GM12878 (cell line): ENCODE results near the gene RADIL. TPM values are rescaled to one million over a fixed set of nuclear protein-coding genes. Genes with fewer than 3 reads are reported as not detected.

Experiments used
- ATAC-seq: fragments of 200-7000 bp; cut with Tn5 transposase; 3 replicates; pipeline ENCODE4 v1.9.1; 2020; ENCODE audit warnings: mild to moderate bottlenecking, moderate library complexity
- BruUV-seq: library from RNA; stranded (reverse); fragments of 400-500 nt; replicated peaks from 2 replicates; lab custom pipeline; 2021; lab: Mats Ljungman, UMichigan
- CTCF ChIA-PET: fragments of 300-600 bp; sonication (Branson Sonifier 250); formaldehyde crosslinking; extraction: SDS; loops from one replicate; lab custom pipeline; 2021; ENCODE audit warnings: inconsistent platforms; lab: Yijun Ruan, JAX
- POLR2A ChIA-PET: fragments of 350-600 bp; formaldehyde crosslinking; extraction: SDS; loops from one replicate; lab custom pipeline; 2021; ENCODE audit warnings: inconsistent platforms; lab: Charles Lee
- RAD21 ChIA-PET: fragments of 300-600 bp; sonication (Branson Sonifier 250); formaldehyde crosslinking; loops from one replicate; lab custom pipeline; 2023; ENCODE audit warnings: antibody characterized with exemption; ENCODE audit not compliant: unreplicated experiment; lab: Charles Lee
- SMC1A ChIA-PET: fragments of 300-600 bp; sonication (Branson Sonifier 250); formaldehyde crosslinking; loops from one replicate; lab custom pipeline; 2023; ENCODE audit not compliant: unreplicated experiment, uncharacterized antibody; lab: Charles Lee
- DNase-seq: peaks from one replicate; pipeline ENCODE4 v3.0.0-alpha.2; 2011; ENCODE audit warnings: low read depth, low spot score
- FAIRE-seq: peaks from 3 replicates; lab custom pipeline; 2011; peaks lifted over from hg19 to GRCh38; lab: Jason Lieb, UNC
- H2AFZ ChIP-seq: 2 replicates; pipeline ENCODE4 v1.6.0; 2011; ENCODE audit warnings: low read depth, low read length, control low read depth; ENCODE audit not compliant: control insufficient read depth
- H3K27ac ChIP-seq: 2 replicates; pipeline ENCODE4 v1.5.1; 2011; ENCODE audit warnings: control low read depth; ENCODE audit not compliant: control insufficient read depth, insufficient read depth
- H3K27me3 ChIP-seq, 2 experiments: replicated peaks in 1 of 2; 2 replicates each; pipeline versions ENCODE4 v1.6.0 to v1.6.1; 2011; ENCODE audit warnings: low read length in 1 of 2; ENCODE audit not compliant: control insufficient read depth in 2 of 2, insufficient read depth in 2 of 2
- H3K36me3 ChIP-seq, 2 experiments: 2 replicates each; pipeline ENCODE4 v1.5.1; 2011; ENCODE audit warnings: low read length in 1 of 2; ENCODE audit not compliant: control insufficient read depth in 2 of 2, insufficient read depth in 2 of 2
- H3K4me1 ChIP-seq: 2 replicates; pipeline ENCODE4 v1.6.1; 2011; ENCODE audit warnings: mild to moderate bottlenecking, low read length, moderate library complexity, mixed read lengths; ENCODE audit not compliant: control insufficient read depth, insufficient read depth
- H3K4me2 ChIP-seq: 2 replicates; pipeline ENCODE4 v1.6.0; 2011; ENCODE audit warnings: control low read depth; ENCODE audit not compliant: control insufficient read depth, insufficient read depth
- H3K4me3 ChIP-seq: fragments of 200-600 bp; sonication (generic); 2 replicates; pipeline ENCODE4 v1.5.1; 2016
- H3K79me2 ChIP-seq: 2 replicates; pipeline ENCODE4 v1.6.0; 2011; ENCODE audit warnings: low read length; ENCODE audit not compliant: control insufficient read depth, insufficient read depth
- H3K9ac ChIP-seq: 2 replicates; pipeline ENCODE4 v1.8.0; 2011; ENCODE audit warnings: low read length, control low read depth, mixed read lengths; ENCODE audit not compliant: control insufficient read depth, insufficient read depth
- H3K9me3 ChIP-seq: replicated peaks from 3 replicates; pipeline ENCODE4 v1.5.1; 2011; ENCODE audit warnings: mild to moderate bottlenecking, low read length; ENCODE audit not compliant: control insufficient read depth, insufficient read depth
- H4K20me1 ChIP-seq: 2 replicates; pipeline ENCODE4 v1.6.0; 2011; ENCODE audit not compliant: control insufficient read depth, insufficient read depth
- BCLAF1 ChIP-seq: fragments of 450-650 bp; IDR thresholded peaks from 2 replicates; pipeline ENCODE4 v1.6.1; 2017; ENCODE audit warnings: antibody characterized with exemption, mild to moderate bottlenecking, moderate library complexity
- BHLHE40 ChIP-seq, 2 experiments: fragments of 450-650 bp in 1 of 2; IDR thresholded peaks; 2 replicates each; pipeline ENCODE4 v1.6.1; 2011 to 2017; ENCODE audit warnings: low read depth in 2 of 2, borderline replicate concordance in 1 of 2, improper control_type of control experiment in 1 of 2, low read length in 1 of 2, mild to moderate bottlenecking in 1 of 2
- CBX5 ChIP-seq: sonication (generic); IDR thresholded peaks from 2 replicates; pipeline ENCODE4 v1.6.1; 2016; ENCODE audit warnings: low read depth, moderate library complexity, mild to moderate bottlenecking, inconsistent platforms
- HCFC1 ChIP-seq: fragments of 150-350 bp; IDR thresholded peaks from 2 replicates; pipeline ENCODE4 v1.6.1; 2014; ENCODE audit warnings: low read length
- IKZF2 ChIP-seq, 2 experiments: fragments of 450-650 bp; IDR thresholded peaks; 2 replicates each; pipeline ENCODE4 v1.6.1; 2017; ENCODE audit warnings: mild to moderate bottlenecking in 2 of 2, moderate library complexity in 2 of 2
- MTA3 ChIP-seq: IDR thresholded peaks from 2 replicates; pipeline ENCODE4 v1.6.1; 2012; ENCODE audit warnings: low read length, inconsistent platforms, borderline replicate concordance
- PML ChIP-seq: IDR thresholded peaks from 2 replicates; pipeline ENCODE4 v1.6.1; 2012; ENCODE audit warnings: low read length, inconsistent platforms
- SRF ChIP-seq, 2 experiments: IDR thresholded peaks; 2 replicates each; pipeline ENCODE4 v1.6.1; 2011; ENCODE audit warnings: low read depth in 2 of 2, low read length in 2 of 2, mild to moderate bottlenecking in 1 of 2, moderate library complexity in 1 of 2
- SUPT20H ChIP-seq: IDR thresholded peaks from 2 replicates; pipeline ENCODE4 v1.6.1; 2011; ENCODE audit warnings: low read depth, mild to moderate bottlenecking, low read length, moderate library complexity, borderline replicate concordance; ENCODE audit not compliant: control insufficient read depth
- WGBS: methylation state at CpG from one replicate; pipeline ENCODE4 v1.1.6; 2016; ENCODE audit warnings: low lambda C conversion rate; ENCODE audit not compliant: insufficient replicate concordance, insufficient coverage; ENCODE audit errors: missing lambda C conversion rate; 5-methylcytosine and 5-hydroxymethylcytosine counted together
- in situ Hi-C: fragments of 300-500 bp; cut with MboI; formaldehyde crosslinking; loops from 9 replicates; pipeline ENCODE4 v1.14.3; 2018; ENCODE audit warnings: mixed read lengths
- intact Hi-C: fragments of 100-400 bp; cut with micrococcal nuclease; formaldehyde crosslinking; loops from one replicate; pipeline ENCODE4 v1.14.2; 2022; ENCODE audit not compliant: unreplicated experiment
- polyA plus RNA-seq, 11 experiments: library from polyadenylated mRNA; depleted of rRNA in 4 of 11; unstranded in 6 of 11; stranded (reverse) in 5 of 11; fragments of >200 nt; fragmentation: Nextera tagmentation in 4 of 11; fragmentation: Illumina TruSeq in 1 of 11; extraction: Ambion mirVana in 4 of 11; extraction: Trizol in 1 of 11; gene quantifications; 1 replicate in 1 of 11; 2 replicates in 10 of 11; pipeline versions ENCODE4 v1.2.1 to v1.2.3, GENCODE V29; 2011 to 2016; ENCODE audit warnings: inconsistent platforms in 2 of 11, missing spikeins in 2 of 11, low read depth in 1 of 11
- total RNA-seq, 4 experiments: library from RNA; depleted of rRNA in 3 of 4; stranded (reverse); fragments of >200 nt in 3 of 4; fragmentation: Illumina TruSeq in 1 of 4; extraction: Trizol in 1 of 4; gene quantifications; 2 replicates each; pipeline versions ENCODE4 v1.2.1 to v1.2.3, GENCODE V29; 2013 to 2021

The RADIL gene
- total and polyA plus RNA-seq, 10 of the 15 experiments (the other 5 are each of a cell fraction or from before 2014, with no cell fraction given) = 0.05 to 0.06 TPM; not detected in 8

- WGBS = 95% methylated on average over 50 of the region's 54 CpGs
- H3K27ac ChIP-seq = no peak overlapping the region
- ChIA-PET RAD21 (no interaction called here), CTCF (no interaction called here), POLR2A (no interaction called here), SMC1A (no interaction called here)
- H3K27me3 ChIP-seq = no peaks in the 10 kb centered on the region
- no peak for FAIRE-seq
- H3K4me1 ChIP-seq = no peaks in the 10 kb centered on the region
- no peaks in the 10 kb centered on the region for H3K79me2 ChIP-seq
- H3K9ac ChIP-seq = no peak overlapping the region
- H4K20me1 ChIP-seq = no peaks in the 10 kb centered on the region
- H3K4me2 ChIP-seq = no peak overlapping the region
- no peak for ATAC-seq
- in situ Hi-C loops = no loop called here
- no peak for DNase-seq
- BruUV-seq = no TSS peak
- no peak for TF ChIP-seq MTA3
- TF ChIP-seq CBX5 = no peak
- no peak for TF ChIP-seq HCFC1
- H2AFZ ChIP-seq = no peak overlapping the region
- no peaks in the 10 kb centered on the region for H3K9me3 ChIP-seq
- H3K4me3 ChIP-seq = no peak overlapping the region
- peaks cover 6 to 20% of the 10 kb centered on the region in 2 experiments; a peak in 3 of 4 replicates for H3K36me3 ChIP-seq
- intact Hi-C loops = no loop called here
Measured at GRCh38 chr7:4762121-4763055, 121.1 kb downstream of the RADIL start.

- ATAC-seq (no peak), FAIRE-seq (no peak), DNase-seq (no peak)
- no peak for TF ChIP-seq SRF (IDR thresholded peaks at IDR 0.05; ENCODE audit: low read depth in 2 of 2, low read length in 2 of 2)
- TF ChIP-seq BHLHE40 (IDR thresholded peaks at IDR 0.05; ENCODE audit: borderline replicate concordance in 1 of 2, low read depth in 2 of 2, low read length in 1 of 2) = no peak
- no peak for TF ChIP-seq PML
- TF ChIP-seq BCLAF1 = no peak
- no peak for TF ChIP-seq IKZF2 (IDR thresholded peaks at IDR 0.05)
- TF ChIP-seq SUPT20H = no peak
- no peak overlapping the region for H3K4me2 ChIP-seq
- WGBS = 98% methylated on average over 26 of the region's 26 CpGs
- H3K9me3 ChIP-seq = no peaks in the 10 kb centered on the region
- no peaks in the 10 kb centered on the region for H3K27me3 ChIP-seq
- SMC1A ChIA-PET = no interaction called here
- CTCF ChIA-PET = no interaction called here
- RAD21 ChIA-PET = no interaction called here
- no TSS peak for BruUV-seq
- H3K4me3 ChIP-seq = no peak overlapping the region
- POLR2A ChIA-PET = no interaction called here
- H3K9ac ChIP-seq = no peak overlapping the region
- H3K79me2 ChIP-seq = no peaks in the 10 kb centered on the region
- H3K36me3 ChIP-seq = peaks cover 9 to 25% of the 10 kb centered on the region in 2 experiments; a peak in 3 of 4 replicates
- no peak overlapping the region for H3K27ac ChIP-seq
- intact Hi-C loops = no loop called here
- H4K20me1 ChIP-seq = no peaks in the 10 kb centered on the region
- H3K4me1 ChIP-seq = no peaks in the 10 kb centered on the region
- in situ Hi-C loops = no loop called here
- no peak overlapping the region for H2AFZ ChIP-seq
Measured at GRCh38 chr7:4760952-4761351, 122.6 kb downstream of the RADIL start.
